ENCODE data around the gene CDH12.

GRCh38 chr5:22673131-22673530 is 180.0 kb downstream of the CDH12 start:
- TF ChIP-seq FOXP2 (optimal IDR thresholded peaks at IDR 0.05; ENCODE audit: borderline replicate concordance, extremely low read depth, extremely low read length, insufficient read depth) (no peak), REST (IDR thresholded peaks at IDR 0.05; ENCODE audit: insufficient read depth in 1 of 2, low read depth in 2 of 2, low read length in 2 of 2) (no peak), POLR2AphosphoS5 (IDR thresholded peaks at IDR 0.05; ENCODE audit: low read depth, low read length) (no peak), TAF1 (IDR thresholded peaks at IDR 0.05; ENCODE audit: borderline replicate concordance, insufficient read depth, low read length) (no peak)

Measured in PFSK-1 (cell line).